SIG-M5 (cell line): ENCODE data around the gene NPB.

Experiments used
- DNase-seq: peaks from one replicate; lab custom pipeline; 2025; lab: John Stamatoyannopoulos, UW

NPB gene

GRCh38 chr17:81941484-81942166 is 39.6 kb downstream of the NPB start:
- DNase-seq, result no peak

DNA sequence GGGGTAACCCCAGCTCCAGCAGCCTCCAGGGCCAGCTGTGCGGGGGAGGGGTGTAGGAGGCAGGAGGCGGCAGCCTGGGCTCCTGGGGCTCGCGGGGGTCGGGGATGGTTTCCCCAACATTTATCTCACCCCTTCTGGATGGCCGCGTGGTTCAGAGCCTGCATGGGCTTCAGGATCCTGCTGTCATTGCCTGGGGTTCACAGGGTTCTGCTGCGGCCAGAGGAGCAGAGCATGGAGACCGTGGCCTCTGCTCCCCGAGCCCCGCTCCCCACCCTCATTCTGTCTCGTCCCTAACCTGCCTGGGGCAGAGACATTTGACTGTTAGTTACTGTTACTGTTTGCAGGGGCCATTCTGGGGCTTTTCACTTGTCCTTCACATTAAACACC is 40.1 kb downstream of the NPB start:
- DNase-seq, result no peak

DNA sequence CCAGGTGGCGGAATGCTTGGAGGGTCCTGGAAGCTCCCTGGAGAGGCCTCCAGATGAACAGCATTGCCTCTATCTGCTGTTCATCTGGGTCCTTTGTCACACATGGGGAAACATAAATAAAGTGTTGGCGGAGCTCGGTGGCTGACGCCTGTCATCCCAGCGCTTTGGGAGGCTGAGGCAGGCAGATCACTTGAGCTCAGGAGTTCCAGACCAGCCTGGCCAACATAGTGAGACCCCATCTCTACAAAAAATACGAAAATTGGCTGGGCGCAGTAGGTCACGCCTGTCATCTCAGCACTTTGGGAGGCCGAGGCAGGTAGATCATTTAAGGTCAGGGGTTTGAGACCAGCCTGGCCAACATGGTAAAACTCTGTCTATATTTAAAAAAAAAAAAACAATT is 42.8 kb downstream of the NPB start:
- no peak for DNase-seq

- DNase-seq, result no peak
These were observed 45.2 kb downstream of the NPB start, which contains the start of gene MYADML2 for GRCh38 chr17:81947189-81947588. Gene MYADML2 (minus strand): TSS chr17:81947233. CDS start chr17:81941741, 5,492 bp downstream.

- no peak for DNase-seq
These were observed 46.8 kb downstream of the NPB start for GRCh38 chr17:81948635-81949378.

DNA sequence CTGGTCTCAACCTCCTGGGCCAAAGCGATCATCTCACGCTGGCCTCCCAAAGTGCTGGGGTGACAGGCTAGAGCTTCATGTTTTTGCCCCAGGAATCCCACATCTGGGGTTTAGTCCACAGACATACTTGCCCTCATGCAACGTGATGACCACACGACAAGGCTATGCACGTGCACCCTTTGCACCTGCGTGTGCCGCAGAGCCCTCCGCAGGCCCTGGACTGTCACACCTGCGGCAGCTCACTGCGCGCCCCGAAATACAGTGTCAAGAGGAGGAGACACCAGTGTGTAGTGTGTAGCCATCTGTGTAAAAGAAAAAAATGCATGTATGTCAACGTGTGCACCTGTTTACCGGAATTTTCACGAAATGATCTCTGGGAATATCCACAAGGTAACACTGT is 48.5 kb downstream of the NPB start:
- no peak for DNase-seq

- no peak for DNase-seq
These were observed 50.0 kb downstream of the NPB start for GRCh38 chr17:81951785-81952684.
